HG03066 (cell line): ENCODE results near the gene ANKS1B.

ENCODE experiments used
- ATAC-seq: cut with Tn5 transposase; IDR thresholded peaks from one replicate; pipeline ENCODE4 v1.9.1; 2021; ENCODE audit warnings: low read depth; ENCODE audit not compliant: unreplicated experiment

The ANKS1B gene

GRCh38 chr12:99495799-99496198 is 488.9 kb downstream of the ANKS1B start:
- ATAC-seq = no peak

DNA sequence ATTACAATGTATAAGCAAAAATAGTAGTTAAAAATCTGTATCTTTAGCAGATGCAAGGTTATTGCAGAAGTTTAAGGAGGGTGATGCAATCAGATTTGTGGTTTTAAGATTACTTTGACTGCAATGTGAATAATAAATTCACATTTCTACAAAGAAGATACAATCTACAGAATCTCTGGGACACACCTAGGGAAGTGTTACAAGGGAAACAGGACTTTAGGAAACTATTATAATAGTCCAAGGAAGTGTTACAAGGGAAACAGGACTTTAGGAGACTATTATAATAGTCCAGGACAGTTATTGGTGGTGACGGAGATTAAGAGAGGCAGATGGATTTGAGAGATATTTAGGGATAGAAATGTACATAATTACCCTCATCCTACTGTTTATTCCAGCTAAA is 491.5 kb downstream of the ANKS1B start:
- ATAC-seq = no peak

GRCh38 chr12:99486277-99486676 is 498.5 kb downstream of the ANKS1B start:
- ATAC-seq = no peak

DNA sequence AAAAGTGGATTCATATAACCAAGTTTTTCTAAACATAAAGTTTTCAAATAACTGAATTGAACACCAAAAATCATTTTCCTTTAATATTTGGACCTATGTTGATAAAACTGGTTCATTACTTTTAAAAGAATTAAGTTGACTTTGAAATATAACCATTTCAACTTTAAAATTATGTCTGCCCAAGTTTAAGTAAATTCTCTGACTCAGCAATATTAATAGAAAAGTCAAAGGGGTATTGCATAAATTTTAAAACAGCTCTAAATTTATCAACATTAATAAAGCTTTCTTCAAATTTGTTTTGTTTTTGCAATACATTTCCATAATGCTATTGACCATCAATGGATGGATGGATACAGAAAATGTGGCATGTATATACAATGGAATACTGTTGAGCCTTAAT is 505.6 kb downstream of the ANKS1B start:
- ATAC-seq = no peak

DNA sequence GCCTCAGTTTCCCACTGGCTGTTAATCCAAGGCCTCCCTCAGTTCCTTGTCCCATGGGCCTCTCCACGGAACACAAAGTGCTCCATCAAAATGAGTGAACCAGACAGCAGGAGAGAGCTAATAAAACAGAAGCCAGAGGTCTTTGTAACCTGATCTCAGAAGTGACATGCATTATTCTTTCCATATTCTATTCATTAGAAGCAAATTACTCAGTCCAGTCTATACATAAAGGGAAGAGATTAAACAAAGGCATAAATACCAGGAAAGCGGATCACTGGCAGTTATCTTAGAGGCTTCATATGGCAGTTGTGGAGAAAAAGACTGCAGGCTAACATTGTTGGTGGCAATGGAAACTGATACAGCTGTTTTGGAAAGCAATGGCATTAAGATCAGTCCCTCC is 507.8 kb downstream of the ANKS1B start:
- ATAC-seq = no peak

DNA sequence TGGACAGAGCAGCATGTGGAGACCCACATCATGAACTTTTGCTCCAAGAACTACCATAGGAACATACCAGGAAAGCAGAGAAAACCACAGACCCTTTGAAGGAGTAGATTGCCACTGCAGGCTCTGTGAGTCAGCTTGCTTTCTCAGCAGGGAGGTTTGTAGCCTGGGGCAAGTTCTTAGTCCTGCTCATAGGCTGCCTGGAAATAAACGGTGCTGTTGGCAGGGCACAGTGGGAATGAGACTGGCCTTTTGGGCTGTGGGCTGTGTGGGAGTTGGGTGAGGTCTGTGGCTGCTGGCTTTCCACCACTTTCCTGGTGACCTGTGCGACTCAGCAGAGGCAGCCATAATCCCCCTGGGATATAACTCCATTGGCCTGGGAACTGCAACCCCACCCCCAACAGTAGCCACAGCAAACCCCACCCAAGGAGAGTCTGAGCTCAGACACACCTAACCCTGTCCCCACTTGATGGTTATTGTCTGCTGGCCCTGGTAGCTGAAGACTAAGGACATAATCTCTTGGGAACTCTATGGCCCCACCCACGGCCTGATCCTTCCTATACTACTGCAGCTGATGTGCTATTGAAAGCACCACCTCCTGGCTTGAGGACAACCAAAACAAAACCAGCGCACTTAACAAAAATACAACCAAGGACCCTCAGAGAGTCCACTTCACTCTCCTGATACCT is 529.2 kb downstream of the ANKS1B start:
- no peak for ATAC-seq

GRCh38 chr12:99454539-99455172 is 530.1 kb downstream of the ANKS1B start:
- ATAC-seq = no peak

GRCh38 chr12:99453836-99454538 is 530.7 kb downstream of the ANKS1B start:
- peak; percentile 50 for ATAC-seq

DNA sequence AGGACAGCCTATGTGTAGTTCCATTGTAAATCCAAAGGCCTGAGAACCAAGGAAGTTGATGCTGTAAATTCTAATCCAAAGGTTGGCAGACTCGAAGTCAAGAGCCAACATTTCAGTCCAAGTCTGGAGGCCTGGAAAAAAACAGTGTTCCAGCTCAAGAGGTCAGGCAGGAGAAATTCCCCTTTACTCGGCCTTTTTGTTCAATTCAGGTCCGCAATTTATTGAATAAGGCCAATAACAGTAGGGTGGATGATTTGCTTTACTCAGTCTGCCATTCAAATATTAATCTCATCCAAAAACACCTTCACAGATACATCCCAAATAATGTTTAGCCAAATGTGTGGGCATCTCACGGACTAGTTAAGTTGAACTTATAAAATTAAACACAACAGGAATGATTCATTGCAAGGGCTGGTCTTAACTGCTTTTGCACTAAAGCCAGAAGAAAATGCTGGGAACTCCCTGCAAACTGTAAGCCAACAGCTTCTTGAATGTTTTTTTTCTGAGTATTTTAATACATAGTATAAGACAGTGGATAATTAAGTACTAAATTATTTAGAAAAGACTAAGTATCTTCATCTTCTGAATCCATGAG is 534.6 kb downstream of the ANKS1B start:
- no peak for ATAC-seq

GRCh38 chr12:99444859-99445316 is 539.8 kb downstream of the ANKS1B start:
- ATAC-seq = no peak

- no peak for ATAC-seq
Observed at GRCh38 chr12:99442758-99443157, 542.0 kb downstream of the ANKS1B start.

- ATAC-seq = no peak
Observed at GRCh38 chr12:99439399-99439798, 545.3 kb downstream of the ANKS1B start.

- ATAC-seq = peak; percentile 99
Observed at GRCh38 chr12:99436584-99436983, 548.2 kb downstream of the ANKS1B start.

- no peak for ATAC-seq
Observed at GRCh38 chr12:99435095-99435791, 549.5 kb downstream of the ANKS1B start.

DNA sequence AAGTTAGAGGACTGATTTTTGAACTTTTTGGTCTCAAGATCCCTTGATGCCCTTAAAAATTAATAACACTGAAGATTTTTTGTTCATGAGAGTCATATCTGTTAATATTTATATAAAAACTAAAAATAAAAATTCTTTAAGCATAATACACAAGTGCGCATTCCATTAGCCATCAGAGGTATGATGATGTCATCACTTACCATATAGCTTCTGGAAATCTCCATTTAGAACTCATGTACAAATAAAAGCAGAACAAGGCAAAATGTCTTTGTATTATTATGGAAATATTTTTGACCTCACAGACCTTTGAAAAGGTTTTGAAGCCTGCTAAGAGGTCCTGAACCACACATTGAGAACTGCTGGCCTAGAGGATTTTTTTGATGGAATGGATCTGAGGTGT is 551.6 kb downstream of the ANKS1B start:
- ATAC-seq = no peak

DNA sequence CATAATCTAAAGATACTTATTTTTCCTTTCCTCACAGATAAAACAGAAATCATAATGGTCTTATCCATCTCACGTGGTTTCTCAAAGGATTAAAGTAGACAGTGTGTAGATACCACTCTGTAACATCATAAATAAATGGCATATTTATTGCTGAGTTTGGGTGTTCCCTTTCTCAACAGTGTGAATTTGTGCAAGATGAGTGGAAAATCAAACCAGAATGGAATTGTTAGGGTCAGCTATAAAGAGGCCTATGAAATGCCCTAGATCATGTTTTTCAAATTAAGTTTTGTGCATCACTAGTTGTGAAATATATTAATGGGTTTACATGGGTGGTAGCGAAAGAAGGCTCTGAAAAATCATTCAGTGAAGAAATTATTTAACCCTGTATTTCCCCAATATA is 553.5 kb downstream of the ANKS1B start:
- no peak for ATAC-seq

- ATAC-seq = peak; percentile 68
Observed at GRCh38 chr12:99427104-99427503, 557.6 kb downstream of the ANKS1B start.

DNA sequence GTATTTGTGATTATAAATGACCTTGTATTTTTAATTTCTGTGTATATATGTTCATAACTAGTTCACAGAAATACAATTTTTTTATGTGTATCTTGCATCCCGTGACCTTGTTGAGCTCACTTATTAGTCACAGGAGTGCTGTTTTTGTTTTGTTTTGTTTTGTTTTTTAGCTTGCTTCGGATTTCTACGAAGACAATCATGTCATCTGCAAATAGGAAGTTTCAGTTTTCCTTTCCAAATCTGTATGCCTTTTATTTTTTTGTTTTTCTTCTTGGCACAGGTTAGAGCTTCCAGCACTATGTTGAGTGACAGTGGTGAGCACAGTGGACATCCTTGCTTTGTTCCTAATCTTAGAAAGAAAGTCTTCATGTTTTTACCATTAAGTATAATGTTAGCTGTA is 566.4 kb downstream of the ANKS1B start:
- ATAC-seq = no peak

GRCh38 chr12:99413751-99414150 is 571.0 kb downstream of the ANKS1B start:
- ATAC-seq = no peak

- ATAC-seq = peak; percentile 63
Observed at GRCh38 chr12:99393763-99394162, 591.0 kb downstream of the ANKS1B start.
